HG03571 (cell line): Measurements from ENCODE around the gene GALNTL6.
"Not testable (repeated sequence)": the region's sequence is repeated elsewhere in the genome, so short reads cannot be mapped to it uniquely, and the experiment has no call there.

ENCODE experiments used
- ATAC-seq: cut with Tn5 transposase; IDR thresholded peaks from one replicate; pipeline ENCODE4 v1.9.1; 2021; ENCODE audit not compliant: unreplicated experiment

The GALNTL6 gene

DNA sequence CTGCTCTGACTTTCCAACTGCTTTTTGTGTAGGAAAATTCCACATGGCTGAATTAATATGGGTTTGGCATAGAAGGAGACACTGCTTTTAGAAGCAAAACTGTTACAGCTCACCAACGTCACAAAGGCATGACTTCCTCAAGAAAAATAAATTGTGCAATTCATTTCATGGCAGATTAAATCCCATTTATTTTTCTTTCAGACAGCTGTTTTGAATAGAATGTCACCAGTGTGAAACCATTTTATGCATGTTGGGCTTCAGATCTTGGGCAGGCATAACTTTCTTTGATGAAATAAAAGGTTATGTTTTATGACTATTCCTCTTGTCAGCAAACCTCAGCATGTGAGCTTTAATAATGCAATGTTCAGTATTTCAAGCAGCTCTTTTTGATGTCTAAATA is 542.8 kb downstream of the GALNTL6 start:
- ATAC-seq, result no peak

DNA sequence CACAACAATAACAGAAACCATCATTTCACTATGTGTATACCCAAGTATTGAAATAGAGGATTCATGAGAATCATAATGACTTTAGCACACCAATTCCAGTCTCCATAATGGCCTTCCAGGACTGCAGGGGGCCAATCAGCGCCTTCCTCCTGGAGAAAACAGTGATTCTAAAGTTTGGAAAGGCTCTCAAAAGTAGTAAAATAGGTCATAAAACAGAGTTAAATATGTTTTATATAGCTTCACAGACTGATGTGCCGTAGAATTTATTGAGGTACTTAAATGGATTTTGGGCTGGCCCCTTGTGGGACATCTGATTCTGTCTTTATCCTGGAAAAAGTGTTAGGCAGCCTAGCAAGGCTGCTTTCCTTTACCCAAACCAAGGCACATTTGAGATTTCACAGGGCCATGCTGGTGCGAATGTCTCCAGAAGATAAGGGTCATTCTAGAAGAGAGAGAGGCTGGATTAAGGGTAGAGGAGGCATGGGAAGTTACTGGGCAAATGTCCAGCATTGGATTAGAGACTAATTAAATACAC is 543.9 kb downstream of the GALNTL6 start:
- ATAC-seq, result no peak

GRCh38 chr4:172362569-172362968 is 549.4 kb downstream of the GALNTL6 start:
- ATAC-seq, result no peak

- no peak for ATAC-seq
Observed at GRCh38 chr4:172369471-172369959, 556.3 kb downstream of the GALNTL6 start.

GRCh38 chr4:172377486-172378140 is 564.4 kb downstream of the GALNTL6 start:
- no peak for ATAC-seq

DNA sequence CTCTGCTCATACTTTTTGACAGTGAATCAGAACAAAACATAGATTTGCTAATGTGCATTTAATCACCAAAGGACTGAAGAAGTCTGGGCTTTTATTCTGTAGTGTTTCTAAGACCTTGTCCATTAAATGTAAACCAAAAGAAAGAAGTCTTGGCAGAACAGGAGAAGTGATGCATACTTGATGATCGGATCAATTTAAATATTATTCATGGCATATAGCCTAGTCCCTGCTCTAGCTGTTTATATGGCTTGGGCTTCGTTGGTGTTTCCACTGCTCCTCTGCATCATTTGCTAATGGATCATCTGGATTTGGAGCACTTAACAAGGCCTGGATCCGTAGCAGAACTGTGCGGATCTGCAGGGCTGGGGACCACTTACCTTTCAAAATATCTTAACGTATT is 566.6 kb downstream of the GALNTL6 start:
- ATAC-seq, result no peak

- no peak for ATAC-seq
Observed at GRCh38 chr4:172390331-172390730, 577.1 kb downstream of the GALNTL6 start.

- no peak for ATAC-seq
Observed at GRCh38 chr4:172392741-172393140, 579.5 kb downstream of the GALNTL6 start.

- no peak for ATAC-seq
Observed at GRCh38 chr4:172393220-172393619, 580.0 kb downstream of the GALNTL6 start.

DNA sequence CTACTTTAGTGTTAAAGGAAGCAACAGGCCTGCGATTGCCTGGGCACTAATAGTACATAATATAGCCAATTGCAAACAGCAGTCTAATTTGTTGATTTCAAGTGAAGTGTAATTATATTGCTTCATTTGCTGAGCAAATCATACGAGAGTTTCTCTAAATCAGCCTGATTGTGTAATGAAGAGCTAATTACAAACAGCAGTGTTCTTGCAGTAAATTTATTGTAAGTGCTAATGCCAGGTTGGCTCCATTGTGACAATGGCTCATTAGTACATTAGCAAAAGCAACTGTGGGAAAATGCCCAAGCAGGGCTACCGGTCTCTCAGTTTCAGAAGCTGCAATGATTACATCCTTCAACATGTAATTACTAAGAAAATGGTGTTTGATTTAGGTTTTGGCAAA is 591.5 kb downstream of the GALNTL6 start:
- ATAC-seq, result no peak

DNA sequence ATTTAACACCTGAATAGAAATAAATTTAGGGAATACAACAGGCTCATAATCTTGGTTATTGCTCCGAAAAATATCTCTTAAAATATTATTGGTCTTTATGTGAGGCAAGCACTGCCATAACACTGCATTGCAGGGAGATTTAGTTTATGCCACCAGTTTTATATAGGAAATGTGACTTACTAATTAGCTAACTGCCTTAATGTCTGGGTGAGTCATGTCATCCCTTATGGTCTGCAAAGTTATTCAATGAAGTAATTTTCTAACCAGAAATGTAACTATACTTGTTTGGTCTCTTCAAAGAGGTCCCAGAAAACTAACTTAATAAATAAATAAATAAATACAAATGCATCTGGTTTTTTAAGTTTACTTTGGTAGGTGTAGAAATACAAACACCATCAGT is 597.2 kb downstream of the GALNTL6 start:
- no peak for ATAC-seq

DNA sequence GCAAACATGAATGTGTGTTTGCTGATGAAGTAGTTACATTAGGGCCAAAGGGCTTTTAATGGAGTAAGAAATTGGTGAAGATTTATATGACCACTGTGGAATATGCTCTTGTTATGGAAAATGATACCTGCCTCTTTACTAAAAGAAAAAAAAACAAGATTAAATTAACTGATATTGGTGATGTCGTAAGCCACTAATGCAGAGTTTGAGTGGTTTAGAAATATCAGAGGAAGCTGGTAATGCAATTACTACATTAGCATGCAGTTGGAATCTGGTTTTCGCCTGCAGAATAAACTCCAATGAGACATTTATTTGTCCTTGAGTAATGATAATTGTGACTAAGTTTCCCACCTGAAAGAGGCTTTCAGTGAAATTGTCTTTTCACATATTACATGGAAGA is 597.9 kb downstream of the GALNTL6 start:
- no peak for ATAC-seq

GRCh38 chr4:172412851-172413580 is 599.8 kb downstream of the GALNTL6 start:
- ATAC-seq, result no peak

DNA sequence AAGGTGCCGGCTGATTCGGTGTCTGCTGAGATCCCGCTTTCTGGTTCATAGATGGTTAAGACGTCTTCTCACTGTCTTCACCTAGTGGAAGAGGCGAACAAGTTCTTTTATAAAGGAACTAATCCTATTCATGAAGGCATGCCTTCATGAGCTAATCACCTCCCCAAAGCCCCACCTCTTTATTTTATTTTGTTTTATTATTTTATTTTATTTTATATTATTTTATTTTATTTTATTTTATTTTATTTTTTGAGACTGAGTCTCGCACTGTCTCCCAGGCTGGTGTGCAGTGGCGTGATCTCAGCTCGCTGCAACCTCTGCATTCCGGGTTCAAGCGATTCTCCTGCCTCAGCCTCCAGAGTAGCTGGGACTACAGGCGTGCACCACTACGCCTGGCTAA is 615.8 kb downstream of the GALNTL6 start:
- ATAC-seq, result not testable (repeated sequence)

- no peak for ATAC-seq
Observed at GRCh38 chr4:172480471-172480870, 667.3 kb downstream of the GALNTL6 start.

GRCh38 chr4:172481802-172482508 is 668.8 kb downstream of the GALNTL6 start:
- no peak for ATAC-seq

DNA sequence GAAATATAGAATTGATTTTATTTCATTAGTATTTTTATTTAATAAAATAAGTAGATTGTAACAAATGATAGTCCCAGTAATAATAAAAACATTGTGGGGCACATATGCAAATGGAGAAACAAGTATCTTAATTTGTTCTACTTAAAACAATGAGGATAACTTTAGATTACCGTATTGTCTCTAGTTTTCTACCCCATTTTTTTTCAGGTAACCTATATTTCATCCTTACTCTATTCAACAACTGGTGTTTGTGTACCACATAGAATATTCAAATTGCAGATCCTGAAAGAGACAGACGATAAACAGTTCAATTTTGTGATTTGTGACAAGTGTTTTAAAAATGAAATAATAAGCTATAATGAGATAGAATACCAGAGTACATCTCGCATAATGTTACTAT is 671.8 kb downstream of the GALNTL6 start:
- no peak for ATAC-seq

- no peak for ATAC-seq
Observed at GRCh38 chr4:172486531-172486930, 673.3 kb downstream of the GALNTL6 start.

GRCh38 chr4:172489861-172490260 is 676.7 kb downstream of the GALNTL6 start:
- ATAC-seq, result no peak

DNA sequence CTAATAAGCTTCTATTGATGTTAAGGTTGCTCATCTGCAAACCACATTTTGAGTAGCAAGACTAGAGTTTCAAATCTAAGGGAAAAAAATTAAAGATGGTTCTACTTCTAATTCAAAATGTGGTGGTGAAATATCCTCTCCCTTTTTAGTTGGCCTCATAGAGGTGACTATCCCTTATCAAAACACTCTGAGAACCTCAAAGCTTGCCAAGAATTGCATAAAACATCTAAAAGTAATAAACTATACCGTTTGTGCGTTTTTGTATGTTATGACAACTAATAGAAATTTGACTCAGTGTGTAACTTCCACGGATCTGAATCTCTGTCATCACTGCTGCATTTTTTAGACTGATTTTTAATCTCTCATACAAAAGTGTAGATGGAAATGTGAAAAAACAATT is 682.6 kb downstream of the GALNTL6 start:
- no peak for ATAC-seq

DNA sequence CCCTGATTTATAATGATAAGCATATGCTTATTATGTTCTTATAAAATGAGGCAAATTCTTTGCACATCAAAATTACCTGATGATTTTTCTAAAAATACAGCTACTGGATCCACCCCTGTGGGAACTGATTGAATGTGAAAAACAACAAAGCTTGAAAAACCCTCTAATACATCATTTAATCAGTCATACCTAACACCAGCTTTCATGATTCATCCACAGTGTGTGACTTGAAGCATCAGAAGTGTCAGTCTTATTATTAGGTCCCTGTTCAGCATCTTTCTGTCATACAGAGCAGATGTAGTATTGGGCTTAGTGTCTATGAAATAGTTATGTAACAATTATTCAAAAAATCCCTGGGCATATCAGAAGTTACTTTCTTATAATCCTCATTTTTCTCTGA is 684.1 kb downstream of the GALNTL6 start:
- ATAC-seq, result no peak

DNA sequence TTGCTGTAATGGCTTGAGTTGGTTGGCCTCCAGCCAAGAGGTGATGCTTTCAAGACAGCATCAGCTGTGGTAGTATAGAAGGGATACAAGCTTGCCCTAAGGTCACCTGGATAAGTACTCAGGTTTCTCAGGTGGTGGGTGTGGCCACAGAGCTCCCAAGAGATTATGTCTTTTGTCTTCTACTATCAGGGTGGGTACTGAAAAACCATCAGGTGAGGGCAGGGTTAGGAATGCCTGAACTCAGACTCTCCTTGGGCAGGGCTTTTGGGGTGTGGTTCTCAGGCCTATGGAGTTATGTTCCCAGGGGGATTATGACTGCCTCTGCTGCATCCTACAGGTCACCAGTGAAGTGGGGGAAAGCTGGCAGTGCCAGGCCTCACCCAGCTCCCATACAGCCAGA is 700.8 kb downstream of the GALNTL6 start:
- ATAC-seq, result no peak
